IMR-90 (cell line): ENCODE measurements around the gene CAMTA2. TPM values are rescaled to one million over a fixed set of nuclear protein-coding genes. Genes with fewer than 3 reads are reported as not detected.

Source experiments
- ATAC-seq: fragments of 200-7000 bp; cut with Tn5 transposase; 2 replicates; pipeline ENCODE4 v1.9.1; 2020; ENCODE audit warnings: low read depth, mild to moderate bottlenecking, moderate library complexity
- BruUV-seq: library from RNA; stranded (reverse); fragments of 400-500 nt; replicated peaks from 2 replicates; lab custom pipeline; 2021; lab: Mats Ljungman, UMichigan
- CTCF ChIA-PET: fragments of 300-600 bp; formaldehyde crosslinking; extraction: SDS; loops from one replicate; lab custom pipeline; 2021; ENCODE audit warnings: antibody characterized with exemption; lab: Yijun Ruan, JAX
- POLR2A ChIA-PET: fragments of 300-600 bp; sonication (Branson Sonifier 250); formaldehyde crosslinking; loops from one replicate; lab custom pipeline; 2022; ENCODE audit warnings: antibody characterized with exemption; ENCODE audit not compliant: unreplicated experiment; lab: Charles Lee
- DNase-seq: peaks from one replicate; pipeline ENCODE4 v3.0.0; 2013
- H2AFZ ChIP-seq: replicated peaks from 2 replicates; pipeline ENCODE3; 2013; ENCODE audit warnings: low read length, mild to moderate bottlenecking; ENCODE audit not compliant: poor library complexity
- H2AK5ac ChIP-seq: 2 replicates; pipeline ENCODE4 v1.6.1; 2013; ENCODE audit warnings: low read depth, low read length, inconsistent platforms
- H2AK9ac ChIP-seq: replicated peaks from 2 replicates; pipeline ENCODE3; 2013; ENCODE audit warnings: mild to moderate bottlenecking, low read depth, low read length, moderate library complexity; ENCODE audit not compliant: poor library complexity
- H2BK120ac ChIP-seq: 2 replicates; pipeline ENCODE4 v1.6.1; 2013; ENCODE audit warnings: low read depth, low read length, inconsistent platforms
- H2BK15ac ChIP-seq: 3 replicates; pipeline ENCODE4 v1.6.1; 2013; ENCODE audit warnings: low read depth, low read length, inconsistent platforms
- H2BK20ac ChIP-seq: 2 replicates; pipeline ENCODE4 v1.6.1; 2013; ENCODE audit warnings: low read depth, mild to moderate bottlenecking, inconsistent platforms, low read length, moderate library complexity
- H2BK5ac ChIP-seq: 2 replicates; pipeline ENCODE4 v1.6.1; 2013; ENCODE audit warnings: mild to moderate bottlenecking, low read depth, low read length, inconsistent platforms; ENCODE audit not compliant: poor library complexity, severe bottlenecking
- H3K14ac ChIP-seq: replicated peaks from 2 replicates; pipeline ENCODE4 v1.6.1; 2013; ENCODE audit warnings: low read depth, low read length, inconsistent platforms
- H3K18ac ChIP-seq: 2 replicates; pipeline ENCODE4 v1.6.1; 2013; ENCODE audit warnings: low read depth, low read length, control low read depth
- H3K23ac ChIP-seq: 2 replicates; pipeline ENCODE4 v1.6.1; 2013; ENCODE audit warnings: low read depth, low read length, inconsistent platforms
- H3K27ac ChIP-seq: 2 replicates; pipeline ENCODE4 v1.5.1; 2013; ENCODE audit warnings: mild to moderate bottlenecking, control low read depth, low read length; ENCODE audit not compliant: insufficient read depth
- H3K27me3 ChIP-seq: 2 replicates; pipeline ENCODE4 v1.6.1; 2013; ENCODE audit warnings: low read length; ENCODE audit not compliant: control insufficient read depth, insufficient read depth
- H3K36me3 ChIP-seq: 2 replicates; pipeline ENCODE4 v1.6.1; 2013; ENCODE audit warnings: low read length, mixed read lengths; ENCODE audit not compliant: control insufficient read depth, insufficient read depth
- H3K4ac ChIP-seq: 2 replicates; pipeline ENCODE4 v1.6.1; 2013; ENCODE audit warnings: low read depth, low read length, inconsistent platforms
- H3K4me1 ChIP-seq: 2 replicates; pipeline ENCODE4 v1.6.1; 2013; ENCODE audit warnings: low read length, mixed read lengths; ENCODE audit not compliant: control insufficient read depth, insufficient read depth
- H3K4me2 ChIP-seq: 2 replicates; pipeline ENCODE4 v1.6.1; 2013; ENCODE audit warnings: low read depth, mild to moderate bottlenecking, control low read depth, low read length, moderate library complexity
- H3K4me3 ChIP-seq: 2 replicates; pipeline ENCODE4 v1.5.1; 2013; ENCODE audit warnings: low read depth, mild to moderate bottlenecking, control low read depth, low read length, moderate library complexity; ENCODE audit not compliant: insufficient read depth
- H3K56ac ChIP-seq: 2 replicates; pipeline ENCODE4 v1.6.1; 2013; ENCODE audit warnings: low read length, inconsistent platforms; ENCODE audit not compliant: insufficient read depth; ENCODE audit errors: extremely low read depth
- H3K79me1 ChIP-seq, 2 experiments: 2 replicates each; pipeline ENCODE4 v1.6.1; 2013; ENCODE audit warnings: low read length in 2 of 2, inconsistent platforms in 1 of 2, low read depth in 1 of 2
- H3K9ac ChIP-seq: 2 replicates; pipeline ENCODE4 v1.6.1; 2013; ENCODE audit warnings: low read depth, low read length, control low read depth
- H3K9me1 ChIP-seq: 2 replicates; pipeline ENCODE4 v1.6.1; 2013; ENCODE audit warnings: low read length, inconsistent platforms; ENCODE audit not compliant: insufficient read depth
- H3K9me3 ChIP-seq: 2 replicates; pipeline ENCODE4 v1.6.1; 2013; ENCODE audit warnings: low read length; ENCODE audit not compliant: control insufficient read depth, insufficient read depth
- H4K20me1 ChIP-seq: 2 replicates; pipeline ENCODE4 v1.6.1; 2013; ENCODE audit warnings: low read length, inconsistent platforms; ENCODE audit not compliant: insufficient read depth
- H4K5ac ChIP-seq: 2 replicates; pipeline ENCODE4 v1.6.1; 2013; ENCODE audit warnings: mild to moderate bottlenecking, low read depth, low read length, control low read depth
- H4K8ac ChIP-seq, 2 experiments: 2 replicates each; pipeline ENCODE4 v1.6.1; 2013; ENCODE audit warnings: low read depth in 2 of 2, low read length in 2 of 2, control low read depth in 1 of 2, inconsistent platforms in 1 of 2
- H4K91ac ChIP-seq: 2 replicates; pipeline ENCODE4 v1.6.1; 2013; ENCODE audit warnings: low read depth, low read length, inconsistent platforms; ENCODE audit not compliant: insufficient read depth
- BHLHE40 ChIP-seq: fragments of 150-350 bp; IDR thresholded peaks from 2 replicates; pipeline ENCODE4 v1.6.1; 2016; ENCODE audit warnings: mild to moderate bottlenecking, low read depth, low read length
- CEBPB ChIP-seq: IDR thresholded peaks from 2 replicates; pipeline ENCODE4 v1.6.1; 2012; ENCODE audit warnings: low read depth, low read length, improper control_type of control experiment
- CHD1 ChIP-seq: IDR thresholded peaks from 2 replicates; pipeline ENCODE4 v1.6.1; 2012; ENCODE audit warnings: low read depth, low read length, improper control_type of control experiment
- FOS ChIP-seq: fragments of 150-350 bp; IDR thresholded peaks from 2 replicates; pipeline ENCODE4 v1.6.1; 2016; ENCODE audit warnings: low read depth, low read length
- MAZ ChIP-seq: IDR thresholded peaks from 2 replicates; pipeline ENCODE4 v1.6.1; 2012; ENCODE audit warnings: low read depth, mild to moderate bottlenecking, low read length, improper control_type of control experiment, moderate library complexity, borderline replicate concordance
- POLR2A ChIP-seq: IDR thresholded peaks from 2 replicates; pipeline ENCODE4 v1.6.1; 2012; ENCODE audit warnings: mild to moderate bottlenecking, low read depth, low read length
- RFX5 ChIP-seq: IDR thresholded peaks from 2 replicates; pipeline ENCODE4 v1.8.0; 2012; ENCODE audit warnings: low read depth, mild to moderate bottlenecking, low read length, moderate library complexity
- WGBS, 2 experiments: methylation state at CpG; one replicate each; pipeline versions ENCODE4 v1.1.5 to v1.1.7; 2013; ENCODE audit warnings: missing lambda C conversion rate in 2 of 2; ENCODE audit not compliant: insufficient read length in 1 of 2; ENCODE audit errors: extremely low coverage in 2 of 2; 5-methylcytosine and 5-hydroxymethylcytosine counted together
- dilution Hi-C: fragments of 300-500 bp; cut with HindIII; formaldehyde crosslinking; loops from one replicate; pipeline ENCODE4 v1.14.3; 2018; ENCODE audit warnings: low sequenced_read_pairs; ENCODE audit not compliant: unreplicated experiment
- in situ Hi-C: fragments of 300-500 bp; cut with MboI; formaldehyde crosslinking; loops from 3 replicates; pipeline ENCODE4 v1.14.3; 2019; ENCODE audit warnings: low sequenced_read_pairs, inconsistent platforms, mixed read lengths
- intact Hi-C: fragments of 100-400 bp; cut with micrococcal nuclease; formaldehyde crosslinking; loops from 2 replicates; pipeline ENCODE4 v1.10.0; 2022
- polyA plus RNA-seq, 3 experiments: library from polyadenylated mRNA; depleted of rRNA; stranded (reverse); fragments of >200 nt; gene quantifications; 2 replicates each; pipeline ENCODE4 v1.2.3, GENCODE V29; 2012; ENCODE audit warnings: low replicate concordance in 1 of 3
- total RNA-seq: library from RNA; depleted of rRNA; stranded (reverse); fragments of >200 nt; gene quantifications from 2 replicates; pipeline ENCODE4 v1.2.3, GENCODE V29; 2012

CAMTA2 gene
- total and polyA plus RNA-seq, 2 of the 4 experiments (the other 2 are of a cell fraction) = 1.4 to 54.7 TPM

- Histone ChIP-seq H3K4ac (peak overlapping the region; percentile 82), H3K14ac (peak overlapping the region; percentile 86), H3K36me3 (peaks cover 38% of the 10 kb centered on the region), H3K56ac (peak overlapping the region; percentile 74), H2BK15ac (no peak overlapping the region), H3K9ac (peak overlapping the region; percentile 81), H3K4me2 (peak overlapping the region; percentile 94), H2BK120ac (no peak overlapping the region), H3K4me3 (peak overlapping the region; percentile 68), H3K9me1 (peaks cover 10% of the 10 kb centered on the region), H2AK5ac (peak overlapping the region; percentile 81), H3K27ac (peak overlapping the region; percentile 71), H4K8ac (peak overlapping the region; percentile 1 to 71; a peak in 2 of 4 replicates), H4K91ac (peak overlapping the region; percentile 51), H3K9me3 (no peaks in the 10 kb centered on the region), H2AK9ac (peak overlapping the region; percentile 97), H3K79me1 (peaks cover 21 to 56% of the 10 kb centered on the region in 2 experiments; a peak in 3 of 4 replicates), H4K20me1 (peaks cover 33% of the 10 kb centered on the region), H2BK5ac (peak overlapping the region; percentile 47), H3K18ac (no peak overlapping the region), H2AFZ (peak overlapping the region; percentile 89), H3K23ac (peak overlapping the region; percentile 99), H3K4me1 (peaks cover 9% of the 10 kb centered on the region), H4K5ac (no peak overlapping the region), H3K27me3 (no peaks in the 10 kb centered on the region), H2BK20ac (no peak overlapping the region)
- dilution Hi-C loops (no loop called here), intact Hi-C loops (no loop called here), in situ Hi-C loops (no loop called here)
- 4% methylated on average over 7 of the region's 16 CpGs; no CpG with 5 or more reads in 1 of the 2 experiments for WGBS, 2 experiments
- BruUV-seq = no TSS peak
- DNase-seq (no peak), ATAC-seq (no peak; the same call in 1 of the 2 replicates)
- ChIA-PET POLR2A (interaction anchor here (0.9 to 2.0 kb wide), 2 partner anchors 27 to 31 kb away, joined by 3 to 14 read pairs; partner anchors contain the start of gene SPAG7), CTCF (interaction anchor here (0.5 to 1.6 kb wide), 2 partner anchors 28 to 41 kb away, joined by 3 read pairs; partner anchors contain the start of gene SPAG7)
- TF ChIP-seq MAZ (no peak), FOS (no peak), CHD1 (no peak), RFX5 (no peak), BHLHE40 (no peak), POLR2A (no peak; the same call in 1 of the 2 replicates), CEBPB (peak; percentile 84)
These were observed 48.0 kb downstream of the CAMTA2 start for GRCh38 chr17:4939546-4939795.
